ENCODE measurements around the gene OBSCN.

DNA sequence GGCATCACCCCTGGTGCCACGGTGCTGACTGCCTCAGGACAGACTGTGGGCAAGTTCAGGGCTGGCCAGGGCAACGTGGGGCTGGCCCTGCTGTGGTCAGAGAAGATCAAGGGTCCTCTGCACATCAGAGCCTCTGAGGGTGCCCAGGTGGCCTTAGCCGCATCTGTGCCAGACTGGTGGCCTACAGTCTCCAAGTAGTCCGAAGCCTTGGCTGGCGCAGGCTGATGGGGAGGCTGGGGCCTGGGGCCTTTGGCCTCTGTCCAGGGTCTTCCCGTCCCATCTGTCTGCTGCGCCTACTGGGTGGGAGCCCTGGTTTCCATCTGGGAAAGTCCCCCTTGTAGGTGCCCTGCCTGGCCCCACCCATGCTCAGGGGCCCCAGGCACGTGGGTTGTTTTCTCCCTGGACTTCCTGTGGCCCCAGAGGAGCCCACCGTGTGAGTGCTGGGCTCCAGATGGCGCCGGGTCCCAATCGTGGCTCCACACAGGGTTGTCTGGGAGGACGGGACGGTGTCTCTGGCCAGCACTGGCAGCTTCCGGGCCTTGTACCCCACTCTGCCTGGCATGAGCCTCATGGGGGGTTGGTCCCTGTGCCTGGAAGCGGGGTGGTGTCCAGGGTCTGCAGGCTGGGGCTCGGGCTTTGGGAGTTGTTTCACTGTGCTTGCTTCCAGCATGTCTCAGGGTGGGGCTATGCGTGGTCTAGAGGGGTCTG, 32.4 kb upstream of the OBSCN start:
- TF ChIP-seq, protein P1, sequence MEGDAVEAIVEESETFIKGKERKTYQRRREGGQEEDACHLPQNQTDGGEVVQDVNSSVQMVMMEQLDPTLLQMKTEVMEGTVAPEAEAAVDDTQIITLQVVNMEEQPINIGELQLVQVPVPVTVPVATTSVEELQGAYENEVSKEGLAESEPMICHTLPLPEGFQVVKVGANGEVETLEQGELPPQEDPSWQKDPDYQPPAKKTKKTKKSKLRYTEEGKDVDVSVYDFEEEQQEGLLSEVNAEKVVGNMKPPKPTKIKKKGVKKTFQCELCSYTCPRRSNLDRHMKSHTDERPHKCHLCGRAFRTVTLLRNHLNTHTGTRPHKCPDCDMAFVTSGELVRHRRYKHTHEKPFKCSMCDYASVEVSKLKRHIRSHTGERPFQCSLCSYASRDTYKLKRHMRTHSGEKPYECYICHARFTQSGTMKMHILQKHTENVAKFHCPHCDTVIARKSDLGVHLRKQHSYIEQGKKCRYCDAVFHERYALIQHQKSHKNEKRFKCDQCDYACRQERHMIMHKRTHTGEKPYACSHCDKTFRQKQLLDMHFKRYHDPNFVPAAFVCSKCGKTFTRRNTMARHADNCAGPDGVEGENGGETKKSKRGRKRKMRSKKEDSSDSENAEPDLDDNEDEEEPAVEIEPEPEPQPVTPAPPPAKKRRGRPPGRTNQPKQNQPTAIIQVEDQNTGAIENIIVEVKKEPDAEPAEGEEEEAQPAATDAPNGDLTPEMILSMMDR (IDR thresholded peaks at IDR 0.05): no peak
- no peak for TF ChIP-seq POLR2A (IDR thresholded peaks at IDR 0.05)

Measured in prostate gland (tissue), 2 donors.